ENCODE results near the gene CTCF.

CTCF gene

GRCh38 chr16:67678354-67679023 lies 116.2 kb downstream of the CTCF start:
- no peak for DNase-seq (ENCODE audit: low read depth in 3 of 3)

GRCh38 chr16:67679935-67680897 lies 117.9 kb downstream of the CTCF start:
- DNase-seq (ENCODE audit: low read depth in 3 of 3) = no peak

- DNase-seq (ENCODE audit: low read depth in 3 of 3) = no peak
Observed at GRCh38 chr16:67683767-67684166, 121.4 kb downstream of the CTCF start.

GRCh38 chr16:67685388-67686112 lies 123.2 kb downstream of the CTCF start:
- no peak for DNase-seq (ENCODE audit: low read depth in 3 of 3)
